HEK293 (cell line): Measurements from ENCODE around the gene PRUNE2.

Experiments used
- CTCF ChIA-PET: fragments of 350-600 bp; formaldehyde crosslinking; extraction: SDS; loops from one replicate; lab custom pipeline; 2021; ENCODE audit warnings: antibody characterized with exemption; lab: Yijun Ruan, JAX
- POLR2A ChIA-PET: fragments of 300-600 bp; formaldehyde crosslinking; extraction: SDS; loops from one replicate; lab custom pipeline; 2020; ENCODE audit warnings: antibody characterized with exemption, inconsistent platforms; lab: Yijun Ruan, JAX
- H3K27ac ChIP-seq: fragments of 200-500 bp; sonication (Bioruptor generic); 2 replicates; pipeline ENCODE4 v1.5.1; 2014; ENCODE audit warnings: low read depth, low read length, control low read depth, inconsistent platforms; ENCODE audit errors: extremely low read depth
- H3K36me3 ChIP-seq, 2 experiments: fragments of 200-500 bp in 1 of 2; sonication (Bioruptor generic) in 1 of 2; 1 replicate in 1 of 2; 2 replicates in 1 of 2; pipeline ENCODE4 v1.5.1; 2014 to 2017; ENCODE audit warnings: inconsistent platforms in 2 of 2, low read length in 2 of 2; ENCODE audit not compliant: control insufficient read depth in 2 of 2, insufficient read depth in 1 of 2
- H3K4me1 ChIP-seq: fragments of 200-500 bp; sonication (Bioruptor generic); 2 replicates; pipeline ENCODE4 v1.5.1; 2014; ENCODE audit warnings: mild to moderate bottlenecking, low read length, inconsistent platforms; ENCODE audit not compliant: control insufficient read depth, insufficient read depth
- H3K4me3 ChIP-seq: 2 replicates; pipeline ENCODE4 v1.5.1; 2011; ENCODE audit warnings: low read depth, mild to moderate bottlenecking, control low read depth, low read length, moderate library complexity
- H3K9me3 ChIP-seq: fragments of 200-500 bp; sonication (Bioruptor generic); 2 replicates; pipeline ENCODE4 v1.5.1; 2014; ENCODE audit warnings: low read depth, low read length, inconsistent platforms; ENCODE audit not compliant: control insufficient read depth, insufficient read depth
- BCL11A ChIP-seq: fragments of 450-650 bp; formaldehyde crosslinking; IDR thresholded peaks from 2 replicates; pipeline ENCODE4 v1.5.1; 2016; ENCODE audit warnings: low read depth, missing biosample characterization, missing genetic modification characterization
- BCL11B ChIP-seq: fragments of 450-650 bp; formaldehyde crosslinking; IDR thresholded peaks from 2 replicates; pipeline ENCODE4 v1.5.1; 2016; ENCODE audit warnings: low read depth, missing biosample characterization, missing genetic modification characterization
- GFI1B ChIP-seq: fragments of 450-650 bp; formaldehyde crosslinking; IDR thresholded peaks from 2 replicates; pipeline ENCODE4 v1.5.1; 2016; ENCODE audit warnings: missing biosample characterization, missing genetic modification characterization
- KLF7 ChIP-seq: fragments of 450-650 bp; formaldehyde crosslinking; IDR thresholded peaks from 2 replicates; pipeline ENCODE4 v1.5.1; 2016; ENCODE audit warnings: missing biosample characterization, missing genetic modification characterization, borderline replicate concordance
- PRDM1 ChIP-seq: fragments of 450-650 bp; formaldehyde crosslinking; IDR thresholded peaks from 2 replicates; pipeline ENCODE4; 2016; ENCODE audit warnings: missing biosample characterization, missing genetic modification characterization
- PRDM4 ChIP-seq: fragments of 450-650 bp; formaldehyde crosslinking; IDR thresholded peaks from 2 replicates; pipeline ENCODE4 v1.5.1; 2017; ENCODE audit warnings: missing biosample characterization, missing genetic modification characterization
- PRDM6 ChIP-seq: fragments of 450-650 bp; formaldehyde crosslinking; IDR thresholded peaks from 2 replicates; pipeline ENCODE4 v1.5.1; 2017; ENCODE audit warnings: missing biosample characterization, missing genetic modification characterization
- ZBTB17 ChIP-seq: fragments of 450-650 bp; formaldehyde crosslinking; IDR thresholded peaks from 2 replicates; pipeline ENCODE4 v1.5.1; 2016; ENCODE audit warnings: missing biosample characterization, missing genetic modification characterization
- ZBTB48 ChIP-seq: fragments of 450-650 bp; formaldehyde crosslinking; IDR thresholded peaks from 2 replicates; pipeline ENCODE4 v1.5.1; 2016; ENCODE audit warnings: missing biosample characterization, missing genetic modification characterization
- ZNF121 ChIP-seq: fragments of 450-650 bp; formaldehyde crosslinking; IDR thresholded peaks from 2 replicates; pipeline ENCODE4 v1.5.1; 2016; ENCODE audit warnings: missing biosample characterization, missing genetic modification characterization
- ZNF202 ChIP-seq: fragments of 450-650 bp; formaldehyde crosslinking; IDR thresholded peaks from 2 replicates; pipeline ENCODE4 v1.5.1; 2016; ENCODE audit warnings: missing biosample characterization, missing genetic modification characterization, borderline replicate concordance
- ZNF223 ChIP-seq: fragments of 450-650 bp; formaldehyde crosslinking; IDR thresholded peaks from 2 replicates; pipeline ENCODE4 v1.5.1; 2016; ENCODE audit warnings: missing biosample characterization, missing genetic modification characterization
- ZNF24 ChIP-seq: fragments of 450-650 bp; formaldehyde crosslinking; IDR thresholded peaks from 2 replicates; pipeline ENCODE4 v1.5.1; 2016; ENCODE audit warnings: missing biosample characterization, missing genetic modification characterization
- ZNF248 ChIP-seq: fragments of 450-650 bp; formaldehyde crosslinking; IDR thresholded peaks from 2 replicates; pipeline ENCODE4 v1.5.1; 2017; ENCODE audit warnings: missing biosample characterization, missing genetic modification characterization
- ZNF280C ChIP-seq: fragments of 450-650 bp; formaldehyde crosslinking; IDR thresholded peaks from 2 replicates; pipeline ENCODE4 v1.5.1; 2016; ENCODE audit warnings: missing biosample characterization, missing genetic modification characterization
- ZNF366 ChIP-seq: fragments of 450-650 bp; formaldehyde crosslinking; conservative IDR thresholded peaks from 2 replicates; pipeline ENCODE4 v1.5.1; 2016; ENCODE audit warnings: missing biosample characterization, missing genetic modification characterization
- ZNF423 ChIP-seq: fragments of 450-650 bp; formaldehyde crosslinking; IDR thresholded peaks from 2 replicates; pipeline ENCODE4 v1.5.1; 2016; ENCODE audit warnings: missing biosample characterization, missing genetic modification characterization
- ZNF544 ChIP-seq: fragments of 450-650 bp; formaldehyde crosslinking; IDR thresholded peaks from 2 replicates; pipeline ENCODE4 v1.5.0; 2017; ENCODE audit warnings: missing biosample characterization, missing genetic modification characterization
- ZNF596 ChIP-seq: fragments of 450-650 bp; IDR thresholded peaks from 2 replicates; pipeline ENCODE4 v1.5.0; 2018; ENCODE audit warnings: missing biosample characterization, mild to moderate bottlenecking, missing genetic modification characterization, moderate library complexity
- ZNF624 ChIP-seq: fragments of 450-650 bp; formaldehyde crosslinking; IDR thresholded peaks from 2 replicates; pipeline ENCODE4 v1.5.1; 2017; ENCODE audit warnings: missing biosample characterization, missing genetic modification characterization
- ZNF654 ChIP-seq: fragments of 450-650 bp; formaldehyde crosslinking; IDR thresholded peaks from 2 replicates; pipeline ENCODE4 v1.5.1; 2016; ENCODE audit warnings: low read depth, missing biosample characterization, missing genetic modification characterization
- ZNF701 ChIP-seq: fragments of 450-650 bp; formaldehyde crosslinking; IDR thresholded peaks from 2 replicates; pipeline ENCODE4 v1.5.1; 2016; ENCODE audit warnings: missing biosample characterization, missing genetic modification characterization
- ZNF791 ChIP-seq: fragments of 450-650 bp; formaldehyde crosslinking; IDR thresholded peaks from 2 replicates; pipeline ENCODE4 v1.5.1; 2016; ENCODE audit warnings: missing biosample characterization, missing genetic modification characterization
- ZNF830 ChIP-seq: fragments of 450-650 bp; IDR thresholded peaks from 2 replicates; pipeline ENCODE4 v1.5.0; 2018; ENCODE audit warnings: missing biosample characterization, missing genetic modification characterization, low read depth, mild to moderate bottlenecking, moderate library complexity

PRUNE2 gene

GRCh38 chr9:76730801-76731200, 175.1 kb downstream of the PRUNE2 start (continued):
- no peak for TF ChIP-seq ZNF280C (tag by site-specific recombination)
- no peak for TF ChIP-seq ZNF24
- TF ChIP-seq BCL11A (tag by site-specific recombination) = no peak
- TF ChIP-seq GFI1B (tag by site-specific recombination) = no peak
- TF ChIP-seq ZNF624 (tag by site-specific recombination) = no peak
- TF ChIP-seq ZNF202 (tag by site-specific recombination) = no peak
- TF ChIP-seq ZNF121 (tag by site-specific recombination) = no peak
- no peak for TF ChIP-seq PRDM1 (tag by site-specific recombination)
- TF ChIP-seq ZNF544 (tag by site-specific recombination) = no peak
- TF ChIP-seq, all 188 proteins: peak for 0

- no peak overlapping the region for H3K4me3 ChIP-seq
- H3K4me1 ChIP-seq = no peaks in the 10 kb centered on the region
- POLR2A ChIA-PET = no interaction called here
- TF ChIP-seq ZNF423 = no peak
- no peak for TF ChIP-seq ZBTB17 (tag by site-specific recombination)
- TF ChIP-seq PRDM6 (tag by site-specific recombination) = no peak
- no peak for TF ChIP-seq ZNF830 (tag by site-specific recombination)
- TF ChIP-seq ZNF701 (tag by site-specific recombination) = no peak
- no peak for TF ChIP-seq ZNF366 (tag by site-specific recombination)
- no peak for TF ChIP-seq KLF7 (tag by site-specific recombination)
- TF ChIP-seq ZNF654 (tag by site-specific recombination) = no peak
- no peak for TF ChIP-seq ZNF248 (tag by site-specific recombination)
- TF ChIP-seq ZNF223 (tag by site-specific recombination) = no peak
- no peak for TF ChIP-seq ZBTB48
- TF ChIP-seq ZNF791 (tag by site-specific recombination) = no peak
- TF ChIP-seq PRDM4 (tag by site-specific recombination) = no peak
- TF ChIP-seq ZNF596 (tag by site-specific recombination) = no peak
- TF ChIP-seq BCL11B (tag by site-specific recombination) = no peak
- TF ChIP-seq, all 188 proteins: peak for 0
- H3K36me3 ChIP-seq = no peaks in the 10 kb centered on the region
- H3K27ac ChIP-seq = no peak overlapping the region
- H3K9me3 ChIP-seq = no peaks in the 10 kb centered on the region
- CTCF ChIA-PET = interaction anchor here (0.6 to 1.4 kb wide), 4 partner anchors 8 to 1592 kb away, joined by 3 to 5 read pairs (median 3); no protein-coding TSS in a partner anchor
Observed at GRCh38 chr9:76729980-76730737, 175.8 kb downstream of the PRUNE2 start.
